GM19328 (cell line): Measurements from ENCODE around the gene OR5AS1.
"Not testable (repeated sequence)": the region's sequence is repeated elsewhere in the genome, so short reads cannot be mapped to it uniquely, and the experiment has no call there.

Source experiments
- ATAC-seq: cut with Tn5 transposase; IDR thresholded peaks from one replicate; pipeline ENCODE4 v1.9.1; 2021; ENCODE audit warnings: mild to moderate bottlenecking, moderate library complexity; ENCODE audit not compliant: unreplicated experiment

OR5AS1 gene

GRCh38 chr11:56027354-56027753 lies at the start of gene OR5AS1:
OR5AS1 (plus strand) TSS chr11:56027654; CDS start chr11:56030419, 2,765 bp downstream.
- ATAC-seq, result no peak

GRCh38 chr11:55994525-55994924 lies 32.9 kb upstream of the OR5AS1 start, which contains the start of gene OR5F1:
OR5F1 (minus strand) TSS chr11:55994625; CDS start chr11:55994625, 0 bp downstream.
- ATAC-seq, result no peak

DNA sequence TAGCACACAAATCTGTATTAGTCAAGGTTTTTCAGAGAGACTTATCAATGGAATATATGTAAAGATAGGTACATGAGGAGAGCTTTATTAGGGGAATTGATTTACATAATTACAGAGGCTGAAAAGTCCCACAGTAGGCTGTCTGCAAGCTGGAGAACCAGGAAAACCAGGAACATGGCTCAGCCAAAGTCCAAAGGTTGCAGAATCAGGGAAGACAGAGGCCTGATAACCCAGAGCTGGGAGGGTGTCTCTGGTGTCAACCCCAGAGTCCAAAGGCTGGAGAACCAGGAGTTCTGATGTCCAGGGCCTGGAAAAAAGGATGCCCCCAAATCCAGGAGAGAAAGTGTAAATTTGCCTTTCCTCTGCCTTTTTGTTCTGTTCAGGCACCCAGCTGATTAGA lies 16.7 kb upstream of the OR5AS1 start:
- ATAC-seq, result no peak

GRCh38 chr11:56013805-56014204 lies 13.6 kb upstream of the OR5AS1 start:
- no peak for ATAC-seq

DNA sequence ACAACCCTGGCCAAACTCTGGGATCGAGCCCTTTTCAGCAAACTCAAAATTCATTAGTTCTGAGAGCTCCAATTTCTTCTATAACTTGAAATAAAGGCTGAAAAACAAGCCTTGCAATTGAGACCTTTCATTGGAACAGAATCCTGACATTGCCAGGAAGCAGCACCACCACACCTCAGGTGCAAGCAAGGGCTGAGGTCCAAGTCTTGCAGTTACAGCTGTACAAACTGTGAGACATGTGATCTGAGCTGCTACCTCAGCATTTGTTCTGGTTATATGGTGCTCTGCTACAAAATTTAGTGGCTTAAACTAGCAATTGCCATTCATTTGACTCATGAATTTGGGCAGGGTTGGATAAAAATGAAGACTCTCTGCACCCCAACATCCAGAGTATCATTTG lies 18.1 kb downstream of the OR5AS1 start:
- ATAC-seq, result no peak

DNA sequence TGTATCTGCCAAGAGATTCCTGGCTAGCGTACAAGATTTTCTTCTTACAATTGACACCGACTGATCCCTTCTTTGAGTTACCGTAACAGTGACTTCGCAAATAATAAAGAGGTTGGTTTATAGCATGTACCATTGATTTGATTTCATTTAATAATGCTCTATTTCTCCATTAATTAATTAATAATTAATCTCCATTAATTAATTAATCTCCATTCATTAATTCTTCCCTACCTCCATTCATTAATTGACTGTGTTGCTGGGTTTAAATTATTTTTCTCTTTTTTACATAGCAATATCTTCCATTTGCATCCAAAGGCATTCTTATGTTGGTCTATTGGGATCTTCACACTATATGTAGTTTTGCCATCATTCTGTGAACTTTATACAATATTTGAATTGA lies 21.0 kb downstream of the OR5AS1 start:
- ATAC-seq, result no peak

- ATAC-seq, result no peak
Observed at GRCh38 chr11:56049487-56049886, 22.0 kb downstream of the OR5AS1 start.

- ATAC-seq, result not testable (repeated sequence)
Observed at GRCh38 chr11:56056366-56056765, 28.9 kb downstream of the OR5AS1 start.

GRCh38 chr11:56057661-56058237 lies 30.3 kb downstream of the OR5AS1 start:
- not testable (repeated sequence) for ATAC-seq

- not testable (repeated sequence) for ATAC-seq
Observed at GRCh38 chr11:56058260-56058780, 30.9 kb downstream of the OR5AS1 start.

DNA sequence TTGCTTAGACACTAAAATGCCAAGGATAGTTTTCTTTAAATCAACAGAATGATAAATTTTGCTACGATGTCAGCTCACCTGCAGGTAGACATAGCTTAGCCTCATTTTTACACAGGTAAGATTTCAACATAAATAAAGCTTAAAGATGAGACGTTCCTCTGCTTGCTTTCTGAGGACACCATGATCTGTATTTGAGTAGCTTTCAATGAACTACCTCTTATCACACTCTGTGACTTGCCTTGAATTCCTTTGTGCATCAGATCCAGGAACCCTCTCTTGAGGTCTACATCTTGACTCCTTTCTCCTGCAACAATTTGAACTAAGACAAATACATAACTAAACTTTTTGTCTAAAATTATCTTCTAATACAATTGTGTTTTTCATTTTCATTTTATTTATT lies 39.5 kb downstream of the OR5AS1 start:
- no peak for ATAC-seq
